ENCODE data around the gene EPB41L2.

GRCh38 chr6:131061041-131061750 is 1.8 kb downstream of the EPB41L2 start:
- TF ChIP-seq POLR2AphosphoS5 (IDR thresholded peaks at IDR 0.05; ENCODE audit: low read depth, low read length) (no peak), CTCF (IDR thresholded peaks at IDR 0.05) (no peak), TCF7L2 (IDR thresholded peaks at IDR 0.05; ENCODE audit: low read depth, low read length) (no peak)
